ENCODE measurements around the gene SFPQ. TPM values are rescaled to one million over a fixed set of nuclear protein-coding genes. Genes with fewer than 3 reads are reported as not detected.
"Not testable (repeated sequence)": the region's sequence is repeated elsewhere in the genome, so short reads cannot be mapped to it uniquely, and the experiment has no call there.

The SFPQ gene
- 152 and 393 TPM in 2 replicates for total RNA-seq (ENCODE audit: low replicate concordance)

GRCh38 chr1:35192853-35193664, at the start of gene SFPQ:
SFPQ (minus strand) TSS chr1:35193145; CDS start chr1:35193049, 96 bp downstream.
- peak within 1 kb of the TSS; percentile 99 for H3K4me3 ChIP-seq (ENCODE audit: low read depth, low read length)
- no peak for TF ChIP-seq CTCF (IDR thresholded peaks at IDR 0.05; ENCODE audit: insufficient read depth, low read length)
- peak; percentile 100 for DNase-seq (ENCODE audit: low read depth)

GRCh38 chr1:35236772-35237171, 43.8 kb upstream of the SFPQ start:
- not testable (repeated sequence) for H3K4me3 ChIP-seq (ENCODE audit: low read depth, low read length); DNase-seq (ENCODE audit: low read depth)

- no peak for TF ChIP-seq CTCF (IDR thresholded peaks at IDR 0.05; ENCODE audit: insufficient read depth, low read length)
- DNase-seq (ENCODE audit: low read depth): no peak
- H3K4me3 ChIP-seq (ENCODE audit: low read depth, low read length): no peak overlapping the region
Measured at GRCh38 chr1:35231287-35231686, 38.3 kb upstream of the SFPQ start.

- no peak for DNase-seq (ENCODE audit: low read depth)
Measured at GRCh38 chr1:35229587-35230360, 36.8 kb upstream of the SFPQ start.

GRCh38 chr1:35226546-35226945, 33.6 kb upstream of the SFPQ start:
- no peak overlapping the region for H3K4me3 ChIP-seq (ENCODE audit: low read depth, low read length)
- no peak for DNase-seq (ENCODE audit: low read depth)
- TF ChIP-seq CTCF (IDR thresholded peaks at IDR 0.05; ENCODE audit: insufficient read depth, low read length): no peak

More at GRCh38 chr1:35229587-35230360, 36.8 kb upstream of the SFPQ start:
- no peak overlapping the region for H3K4me3 ChIP-seq (ENCODE audit: low read depth, low read length)
- no peak for TF ChIP-seq CTCF (IDR thresholded peaks at IDR 0.05; ENCODE audit: insufficient read depth, low read length)

GRCh38 chr1:35223084-35223630, 30.2 kb upstream of the SFPQ start:
- TF ChIP-seq CTCF (IDR thresholded peaks at IDR 0.05; ENCODE audit: insufficient read depth, low read length): no peak
- no peak overlapping the region for H3K4me3 ChIP-seq (ENCODE audit: low read depth, low read length)
- DNase-seq (ENCODE audit: low read depth): no peak
